DOHH2 (cell line): ENCODE measurements around the gene CRLF2.

Experiments used
- CTCF ChIP-seq: fragments of 200-600 bp; sonication (generic); IDR thresholded peaks from one replicate; pipeline ENCODE4 v1.5.1; 2014; ENCODE audit warnings: antibody characterized with exemption, mild to moderate bottlenecking, low read depth, low read length; ENCODE audit not compliant: poor library complexity, severe bottlenecking
- EZH2phosphoT487 ChIP-seq: fragments of 200-600 bp; sonication (generic); IDR thresholded peaks from 2 replicates; pipeline ENCODE4 v1.6.1; 2017; ENCODE audit warnings: borderline replicate concordance, mild to moderate bottlenecking, antibody characterized with exemption, low read length, moderate library complexity, mixed read lengths

GRCh38 chrX:1246816-1247215 is 34.4 kb upstream of the CRLF2 start:
- TF ChIP-seq CTCF (peak; percentile 82), EZH2phosphoT487 (no peak)
